Measurements from ENCODE around the gene C2CD3. TPM values are rescaled to one million over a fixed set of nuclear protein-coding genes. Genes with fewer than 3 reads are reported as not detected.

Gene C2CD3
- total and polyA plus RNA-seq, 2 of the 4 experiments (the other 2 are of a cell fraction), result 11.1 to 19.2 TPM

DNA sequence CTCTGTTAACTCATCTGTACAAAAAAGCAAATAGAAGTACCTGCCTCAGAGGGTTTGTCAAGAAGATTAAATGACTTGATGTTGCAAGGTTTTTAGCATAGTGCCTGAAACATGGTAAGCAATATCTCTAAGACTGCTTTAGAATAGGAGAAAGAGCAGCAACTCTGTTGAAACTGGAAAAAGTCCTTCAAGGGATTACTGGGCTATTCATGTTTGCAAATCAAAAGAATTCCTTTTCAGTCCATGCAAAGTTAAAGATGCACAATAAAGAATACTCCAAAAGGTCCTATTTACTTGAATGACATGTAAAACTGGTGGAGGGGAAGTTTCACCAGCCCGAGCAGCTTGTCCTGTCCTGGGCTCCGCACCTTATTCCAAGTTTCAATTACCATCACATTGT lies 70.6 kb downstream of the C2CD3 start:
- H4K8ac ChIP-seq (ENCODE audit: low read depth in 2 of 2, low read length in 2 of 2), result no peak overlapping the region
- no peak overlapping the region for H3K56ac ChIP-seq (ENCODE audit: extremely low read depth, insufficient read depth, low read length)
- BruUV-seq (replicated peaks), result no TSS peak
- H4K91ac ChIP-seq (ENCODE audit: insufficient read depth, low read depth, low read length), result no peak overlapping the region
- DNase-seq, result no peak
- ChIA-PET POLR2A (ENCODE audit: unreplicated experiment) (no interaction called here), CTCF (no interaction called here)
- H2BK15ac ChIP-seq (ENCODE audit: low read depth, low read length), result no peak overlapping the region
- TF ChIP-seq POLR2A (IDR thresholded peaks at IDR 0.05; ENCODE audit: low read depth, low read length), result no peak
- no peak for TF ChIP-seq NFE2L2 (IDR thresholded peaks at IDR 0.05; ENCODE audit: low read depth, low read length)
- no peak for TF ChIP-seq RAD21 (IDR thresholded peaks at IDR 0.05; ENCODE audit: low read length)
- TF ChIP-seq, protein P1, sequence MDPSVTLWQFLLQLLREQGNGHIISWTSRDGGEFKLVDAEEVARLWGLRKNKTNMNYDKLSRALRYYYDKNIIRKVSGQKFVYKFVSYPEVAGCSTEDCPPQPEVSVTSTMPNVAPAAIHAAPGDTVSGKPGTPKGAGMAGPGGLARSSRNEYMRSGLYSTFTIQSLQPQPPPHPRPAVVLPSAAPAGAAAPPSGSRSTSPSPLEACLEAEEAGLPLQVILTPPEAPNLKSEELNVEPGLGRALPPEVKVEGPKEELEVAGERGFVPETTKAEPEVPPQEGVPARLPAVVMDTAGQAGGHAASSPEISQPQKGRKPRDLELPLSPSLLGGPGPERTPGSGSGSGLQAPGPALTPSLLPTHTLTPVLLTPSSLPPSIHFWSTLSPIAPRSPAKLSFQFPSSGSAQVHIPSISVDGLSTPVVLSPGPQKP (IDR thresholded peaks at IDR 0.05; ENCODE audit: borderline replicate concordance, low read depth, low read length), result no peak
- no peak for TF ChIP-seq CHD1 (IDR thresholded peaks at IDR 0.05; ENCODE audit: low read depth, low read length)
- no peak for TF ChIP-seq BHLHE40 (IDR thresholded peaks at IDR 0.05; ENCODE audit: low read depth, low read length)
- no peak for TF ChIP-seq SMC3 (IDR thresholded peaks at IDR 0.05; ENCODE audit: low read depth, low read length)
- TF ChIP-seq RCOR1 (IDR thresholded peaks at IDR 0.05; ENCODE audit: insufficient replicate concordance, low read length), result no peak
- TF ChIP-seq RFX5 (IDR thresholded peaks at IDR 0.05; ENCODE audit: low read depth, low read length), result no peak
- H2BK5ac ChIP-seq (ENCODE audit: low read depth, low read length, poor library complexity, severe bottlenecking), result no peak overlapping the region
- no peak overlapping the region for H3K4me3 ChIP-seq (ENCODE audit: insufficient read depth, low read depth, low read length)
- H3K36me3 ChIP-seq (ENCODE audit: control insufficient read depth, insufficient read depth, low read length), result peaks cover 9% of the 10 kb centered on the region
- H4K5ac ChIP-seq (ENCODE audit: low read depth, low read length), result no peak overlapping the region
- no peak overlapping the region for H2BK20ac ChIP-seq (ENCODE audit: low read depth, low read length)
- no peaks in the 10 kb centered on the region for H3K4me1 ChIP-seq (ENCODE audit: control insufficient read depth, insufficient read depth, low read length)
- no peaks in the 10 kb centered on the region for H4K20me1 ChIP-seq (ENCODE audit: insufficient read depth, low read length)
- no peak overlapping the region for H3K14ac ChIP-seq (replicated peaks; ENCODE audit: low read depth, low read length)
- no peak overlapping the region for H2AFZ ChIP-seq (replicated peaks; ENCODE audit: low read length, poor library complexity)
- no peak overlapping the region for H3K4me2 ChIP-seq (ENCODE audit: low read depth, low read length)
- dilution Hi-C loops (cut with HindIII; ENCODE audit: low sequenced_read_pairs, unreplicated experiment), result no loop called here
- in situ Hi-C loops (cut with MboI; ENCODE audit: low sequenced_read_pairs), result no loop called here
- H3K9me1 ChIP-seq (ENCODE audit: insufficient read depth, low read length), result 0 out of 2 replicates have a peak, but pooled peaks cover 2% of the 10 kb centered on the region
- no peak overlapping the region for H2AK5ac ChIP-seq (ENCODE audit: low read depth, low read length)
- no peaks in the 10 kb centered on the region for H3K27me3 ChIP-seq (ENCODE audit: control insufficient read depth, insufficient read depth, low read length)
- H2BK120ac ChIP-seq (ENCODE audit: low read depth, low read length), result no peak overlapping the region
- H3K18ac ChIP-seq (ENCODE audit: low read depth, low read length), result no peak overlapping the region
- H3K23ac ChIP-seq (ENCODE audit: low read depth, low read length), result no peak overlapping the region
- ATAC-seq (ENCODE audit: low read depth), result no peak
- no peak overlapping the region for H2AK9ac ChIP-seq (replicated peaks; ENCODE audit: low read depth, low read length, poor library complexity)
- H3K4ac ChIP-seq (ENCODE audit: low read depth, low read length), result no peak overlapping the region
- no peak overlapping the region for H3K27ac ChIP-seq (ENCODE audit: insufficient read depth, low read length)
- H3K9me3 ChIP-seq (ENCODE audit: control insufficient read depth, insufficient read depth, low read length), result no peaks in the 10 kb centered on the region
- intact Hi-C loops (cut with micrococcal nuclease), result no loop called here
- no peaks in the 10 kb centered on the region for H3K79me1 ChIP-seq (ENCODE audit: low read depth in 1 of 2, low read length in 2 of 2)
- WGBS, 2 experiments (ENCODE audit: extremely low coverage in 2 of 2, insufficient read length in 1 of 2), result no CpG with 5 or more reads among the region's 2 CpGs
- H3K9ac ChIP-seq (ENCODE audit: low read depth, low read length), result no peak overlapping the region
